Measurements from ENCODE around the gene MAN2A1.

The MAN2A1 gene

DNA sequence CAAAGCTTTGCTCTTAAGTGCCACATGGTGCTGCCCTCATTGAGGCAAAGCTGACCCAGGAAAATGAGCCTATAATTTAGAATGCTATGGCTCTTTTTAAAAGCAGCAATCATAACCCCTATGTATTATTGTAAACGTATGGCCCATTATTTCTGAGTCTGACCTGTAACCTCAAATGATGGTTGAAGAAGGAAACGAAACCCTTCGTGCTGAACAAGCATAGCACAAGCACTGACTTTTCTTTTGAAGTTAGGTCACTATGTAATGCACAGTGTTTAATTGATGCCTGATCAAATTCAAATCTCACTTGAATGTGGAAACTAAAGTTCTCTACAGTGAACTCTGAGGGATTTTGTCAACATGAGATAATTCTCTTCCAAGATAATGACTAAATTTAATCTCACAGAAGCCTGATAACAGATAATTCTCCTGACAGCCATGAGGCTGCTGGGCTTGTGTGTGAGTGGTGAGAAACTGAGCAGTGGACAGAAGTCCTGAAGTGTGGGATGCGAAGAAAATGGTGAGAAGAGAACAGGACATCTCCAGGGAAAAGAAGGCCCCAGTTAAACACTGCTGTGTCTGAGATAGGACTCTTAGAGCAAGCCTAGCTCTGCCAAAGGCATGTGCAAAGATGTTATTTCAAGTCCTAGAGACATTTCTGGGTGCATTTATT, 226.9 kb downstream of the MAN2A1 start:
- no peak for DNase-seq
